Measurements from ENCODE around the gene PRRC2B. TPM values are rescaled to one million over a fixed set of nuclear protein-coding genes. Genes with fewer than 3 reads are reported as not detected.
"Not testable (repeated sequence)": the region's sequence is repeated elsewhere in the genome, so short reads cannot be mapped to it uniquely, and the experiment has no call there.

Gene PRRC2B
- total and polyA plus RNA-seq, 7 donors, result 10.8 to 98.6 (median 65.3) TPM

DNA sequence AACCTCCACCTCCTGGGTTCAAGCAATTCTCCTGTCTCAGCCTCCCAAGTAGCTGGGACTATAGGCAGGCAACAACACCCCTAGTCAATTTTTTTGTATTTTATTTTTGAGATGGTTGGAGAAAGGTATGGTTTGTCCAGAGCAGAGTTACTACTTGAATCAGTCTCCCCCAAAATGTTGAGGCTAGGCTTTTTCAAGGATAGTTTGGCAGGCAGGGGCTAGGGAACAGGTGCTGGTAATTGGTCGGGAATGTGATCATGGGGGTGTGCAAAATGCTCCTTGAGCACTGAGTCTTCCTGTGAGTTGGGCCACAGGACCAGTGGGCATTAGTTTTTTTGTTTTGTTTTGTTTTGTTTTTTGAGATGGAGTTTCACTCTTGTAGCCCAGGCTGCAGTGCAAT, 28.3 kb upstream of the PRRC2B start:
- 86 to 88% methylated on average over 1 of the region's 1 CpG for WGBS, 2 donors
- no peak for DNase-seq
- Histone ChIP-seq H3K36me3 (no peaks in the 10 kb centered on the region), H3K9me3 (no peaks in the 10 kb centered on the region), H3K27ac (no peak overlapping the region), H3K4me1 (peaks cover 0 to 10% (median 7%) of the 10 kb centered on the region in 4 donors), H3K27me3 (no peaks in the 10 kb centered on the region), H3K4me3 (no peak overlapping the region)
- intact Hi-C loops (cut with DNase I), result loop anchor here (5.0 kb wide), 1 partner anchor 67 kb away; no protein-coding TSS in a partner anchor
- TF ChIP-seq POLR2A (IDR thresholded peaks at IDR 0.05) (no peak), POLR2AphosphoS5 (IDR thresholded peaks at IDR 0.05) (no peak), EP300 (IDR thresholded peaks at IDR 0.05) (no peak)
- TF ChIP-seq, protein P1, sequence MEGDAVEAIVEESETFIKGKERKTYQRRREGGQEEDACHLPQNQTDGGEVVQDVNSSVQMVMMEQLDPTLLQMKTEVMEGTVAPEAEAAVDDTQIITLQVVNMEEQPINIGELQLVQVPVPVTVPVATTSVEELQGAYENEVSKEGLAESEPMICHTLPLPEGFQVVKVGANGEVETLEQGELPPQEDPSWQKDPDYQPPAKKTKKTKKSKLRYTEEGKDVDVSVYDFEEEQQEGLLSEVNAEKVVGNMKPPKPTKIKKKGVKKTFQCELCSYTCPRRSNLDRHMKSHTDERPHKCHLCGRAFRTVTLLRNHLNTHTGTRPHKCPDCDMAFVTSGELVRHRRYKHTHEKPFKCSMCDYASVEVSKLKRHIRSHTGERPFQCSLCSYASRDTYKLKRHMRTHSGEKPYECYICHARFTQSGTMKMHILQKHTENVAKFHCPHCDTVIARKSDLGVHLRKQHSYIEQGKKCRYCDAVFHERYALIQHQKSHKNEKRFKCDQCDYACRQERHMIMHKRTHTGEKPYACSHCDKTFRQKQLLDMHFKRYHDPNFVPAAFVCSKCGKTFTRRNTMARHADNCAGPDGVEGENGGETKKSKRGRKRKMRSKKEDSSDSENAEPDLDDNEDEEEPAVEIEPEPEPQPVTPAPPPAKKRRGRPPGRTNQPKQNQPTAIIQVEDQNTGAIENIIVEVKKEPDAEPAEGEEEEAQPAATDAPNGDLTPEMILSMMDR (IDR thresholded peaks at IDR 0.05), result no peak

GRCh38 chr9:131366761-131367401, 27.0 kb upstream of the PRRC2B start:
- Histone ChIP-seq H3K9me3 (no peaks in the 10 kb centered on the region), H3K27ac (no peak overlapping the region)
- WGBS, 2 donors, result 19 to 44% methylated on average over 6 of the region's 6 CpGs

DNA sequence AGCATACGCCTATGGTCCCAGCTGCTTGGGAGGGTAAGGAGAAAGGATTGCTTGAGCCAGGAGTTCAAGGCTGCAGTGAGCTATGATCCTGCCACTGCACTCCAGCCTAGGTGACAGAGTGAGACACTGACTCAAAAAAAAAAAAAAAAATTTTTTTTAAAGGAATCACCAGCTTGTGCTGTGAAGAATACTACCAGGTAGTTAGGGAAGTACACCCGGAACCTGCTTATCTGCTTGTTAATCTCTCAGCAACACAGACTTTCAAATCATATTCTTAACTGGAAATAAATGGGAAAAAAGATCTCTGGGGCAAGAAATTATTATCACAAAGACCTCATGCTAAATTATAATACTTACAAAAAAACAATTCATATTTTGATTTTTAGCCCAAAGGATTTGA, 26.4 kb upstream of the PRRC2B start:
- DNase-seq, result no peak
- 49 to 76% methylated on average over 2 of the region's 2 CpGs for WGBS, 2 donors
- no peaks in the 10 kb centered on the region for H3K36me3 ChIP-seq
- peaks cover 0 to 4% (median 2%) of the 10 kb centered on the region in 4 donors for H3K4me1 ChIP-seq
- H3K27ac ChIP-seq, result no peak overlapping the region
- H3K9me3 ChIP-seq, result no peaks in the 10 kb centered on the region
- TF ChIP-seq POLR2AphosphoS5 (IDR thresholded peaks at IDR 0.05) (no peak), POLR2A (IDR thresholded peaks at IDR 0.05) (no peak), EP300 (IDR thresholded peaks at IDR 0.05) (no peak)
- TF ChIP-seq, protein P1 (IDR thresholded peaks at IDR 0.05), result no peak
- no peaks in the 10 kb centered on the region for H3K27me3 ChIP-seq
- intact Hi-C loops (cut with DNase I), result loop anchor here (5.0 kb wide), 1 partner anchor 65 kb away; no protein-coding TSS in a partner anchor
- no peak overlapping the region for H3K4me3 ChIP-seq

More at GRCh38 chr9:131366761-131367401, 27.0 kb upstream of the PRRC2B start:
- Histone ChIP-seq H3K4me3 (no peak overlapping the region), H3K36me3 (no peaks in the 10 kb centered on the region), H3K27me3 (no peaks in the 10 kb centered on the region), H3K4me1 (no peaks in the 10 kb centered on the region)
- intact Hi-C loops (cut with DNase I), result loop anchor here (5.0 kb wide), 1 partner anchor 65 kb away; no protein-coding TSS in a partner anchor
- no peak for DNase-seq
- TF ChIP-seq, protein P1 (IDR thresholded peaks at IDR 0.05), result no peak
- no peak for TF ChIP-seq POLR2AphosphoS5 (IDR thresholded peaks at IDR 0.05)
- no peak for TF ChIP-seq EP300 (IDR thresholded peaks at IDR 0.05)
- no peak for TF ChIP-seq POLR2A (IDR thresholded peaks at IDR 0.05)

- no peaks in the 10 kb centered on the region for H3K9me3 ChIP-seq
- H3K27ac ChIP-seq, result no peak overlapping the region
- peaks cover 2 to 13% (median 7%) of the 10 kb centered on the region in 4 donors for H3K4me1 ChIP-seq
- TF ChIP-seq POLR2A (IDR thresholded peaks at IDR 0.05) (no peak), POLR2AphosphoS5 (IDR thresholded peaks at IDR 0.05) (no peak), EP300 (IDR thresholded peaks at IDR 0.05) (no peak)
- TF ChIP-seq, protein P1 (IDR thresholded peaks at IDR 0.05), result no peak
- no peaks in the 10 kb centered on the region for H3K27me3 ChIP-seq
- no peaks in the 10 kb centered on the region for H3K36me3 ChIP-seq
- 76 to 83% methylated on average over 2 of the region's 2 CpGs for WGBS, 2 donors
- no peak for DNase-seq
- intact Hi-C loops (cut with DNase I), result no loop called here
- no peak overlapping the region for H3K4me3 ChIP-seq
Measured at GRCh38 chr9:131370638-131371037, 23.2 kb upstream of the PRRC2B start.

DNA sequence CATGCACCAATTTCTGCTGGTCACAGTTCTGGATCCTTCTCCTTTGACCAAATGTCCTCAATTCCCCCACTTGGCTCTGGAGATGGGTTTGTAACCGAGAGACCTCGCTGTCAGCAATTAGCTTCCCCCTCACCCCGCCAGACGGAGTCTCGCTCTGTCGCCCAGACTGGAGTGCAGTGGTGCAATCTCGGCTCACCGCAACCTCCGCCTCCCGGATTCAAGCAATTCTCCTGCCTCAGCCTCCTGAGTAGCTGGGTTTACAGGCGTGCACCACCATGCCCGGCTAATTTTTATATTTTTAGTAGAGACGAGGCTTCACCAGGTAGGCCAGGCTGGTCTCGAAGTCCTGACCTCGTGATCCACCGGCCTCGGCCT, 21.3 kb upstream of the PRRC2B start:
- H3K36me3 ChIP-seq; DNase-seq; H3K27me3 ChIP-seq; intact Hi-C loops (cut with DNase I); H3K9me3 ChIP-seq: not testable (repeated sequence)
- Histone ChIP-seq H3K27ac (peak overlapping the region; percentile 92 to 95 (median 94)), H3K4me3 (peak overlapping the region; percentile 55 to 62 (median 58)), H3K4me1 (peaks cover 2 to 13% (median 7%) of the 10 kb centered on the region in 4 donors)
- WGBS, 2 donors, result 19 to 50% methylated on average over 17 of the region's 17 CpGs

- not testable (repeated sequence) for H3K27me3 ChIP-seq, DNase-seq, H3K9me3 ChIP-seq, H3K36me3 ChIP-seq, H3K27ac ChIP-seq, H3K4me3 ChIP-seq
- WGBS, 2 donors, result 61 to 83% methylated on average over 5 of the region's 5 CpGs
- intact Hi-C loops (cut with DNase I), result loop anchor here (2.0 kb wide), 1 partner anchor 18 kb away; no protein-coding TSS in a partner anchor
- peaks cover 2 to 13% (median 7%) of the 10 kb centered on the region in 4 donors for H3K4me1 ChIP-seq
Measured at GRCh38 chr9:131374638-131375037, 19.2 kb upstream of the PRRC2B start.
